ENCODE results near the gene GARIN5B.

GARIN5B gene

GRCh38 chr19:55358493-55358892 is 4.6 kb downstream of the GARIN5B start:
- Histone ChIP-seq H3K27ac (no peak overlapping the region), H3K9ac (no peak overlapping the region), H3K4me3 (no peak overlapping the region), H4K20me1 (peaks cover 0 to under 1% (median 0%) of the 10 kb centered on the region in 11 experiments; a peak in 2 of 22 replicates), H3K4me2 (no peak overlapping the region), H3K9me3 (replicated peaks in 1 of 11) (no peaks in the 10 kb centered on the region; a peak in 1 of 22 replicates), H3K36me3 (no peaks in the 10 kb centered on the region), H3K4me1 (peaks cover 3 to 11% (median 4%) of the 10 kb centered on the region in 10 experiments), H3K27me3 (peaks cover 38 to 51% (median 44%) of the 10 kb centered on the region in 11 experiments)
- no peak for TF ChIP-seq Cebpa-rat (IDR thresholded peaks at IDR 0.05)

GRCh38 chr19:55355213-55355821 is 7.7 kb downstream of the GARIN5B start:
- H3K4me1 ChIP-seq: peaks cover 20 to 40% (median 31%) of the 10 kb centered on the region in 10 experiments
- no peaks in the 10 kb centered on the region; a peak in 1 of 22 replicates for H3K9me3 ChIP-seq (replicated peaks in 1 of 11)
- peaks cover 60 to 76% (median 65%) of the 10 kb centered on the region in 11 experiments for H3K27me3 ChIP-seq
- H3K36me3 ChIP-seq: no peaks in the 10 kb centered on the region
- no peak overlapping the region for H3K27ac ChIP-seq
- no peak overlapping the region for H3K4me3 ChIP-seq
- H3K9ac ChIP-seq: no peak overlapping the region
- peaks cover 0 to 9% (median 0%) of the 10 kb centered on the region in 11 experiments; a peak in 4 of 22 replicates for H4K20me1 ChIP-seq
- no peak for TF ChIP-seq Cebpa-rat (IDR thresholded peaks at IDR 0.05)
- no peak overlapping the region for H3K4me2 ChIP-seq

- H3K27me3 ChIP-seq: peaks cover 60 to 76% (median 65%) of the 10 kb centered on the region in 11 experiments
- no peak for TF ChIP-seq Cebpa-rat (IDR thresholded peaks at IDR 0.05)
- peak within 1 kb of the TSS in 10 of 11 experiments; percentile 7 to 58 (median 38); a peak in 12 of 22 replicates for H3K9ac ChIP-seq
- peak within 1 kb of the TSS; percentile 47 to 70 (median 54) for H3K4me3 ChIP-seq
- no peaks in the 10 kb centered on the region for H3K36me3 ChIP-seq
- H3K4me1 ChIP-seq: peaks cover 20 to 43% (median 31%) of the 10 kb centered on the region in 10 experiments
- H3K4me2 ChIP-seq: peak within 1 kb of the TSS; percentile 86 to 99 (median 94)
- H4K20me1 ChIP-seq: peaks cover 0 to 13% (median 0%) of the 10 kb centered on the region in 11 experiments; a peak in 4 of 22 replicates
- H3K27ac ChIP-seq: no peak within 1 kb of the TSS
- H3K9me3 ChIP-seq (replicated peaks in 1 of 11): no peaks in the 10 kb centered on the region; a peak in 1 of 22 replicates
Observed at GRCh38 chr19:55354698-55355212, 8.3 kb downstream of the GARIN5B start, which contains the start of gene COX6B2. COX6B2 (minus strand) TSS chr19:55354719; CDS start chr19:55354521, 198 bp downstream.

GRCh38 chr19:55353803-55354697 is 9.0 kb downstream of the GARIN5B start:
- TF ChIP-seq Cebpa-rat (IDR thresholded peaks at IDR 0.05): no peak
- H3K4me3 ChIP-seq: peak overlapping the region; percentile 47 to 70 (median 54)
- no peaks in the 10 kb centered on the region; a peak in 1 of 22 replicates for H3K9me3 ChIP-seq (replicated peaks in 1 of 11)
- H4K20me1 ChIP-seq: peaks cover 0 to 13% (median 0%) of the 10 kb centered on the region in 11 experiments; a peak in 4 of 22 replicates
- peaks cover 20 to 48% (median 36%) of the 10 kb centered on the region in 10 experiments for H3K4me1 ChIP-seq
- peaks cover 60 to 76% (median 65%) of the 10 kb centered on the region in 11 experiments for H3K27me3 ChIP-seq
- H3K9ac ChIP-seq: peak overlapping the region in 10 of 11 experiments; percentile 7 to 58 (median 38); a peak in 12 of 22 replicates
- H3K27ac ChIP-seq: no peak overlapping the region
- peak overlapping the region; percentile 86 to 99 (median 94) for H3K4me2 ChIP-seq
- H3K36me3 ChIP-seq: no peaks in the 10 kb centered on the region; a peak in 1 of 22 replicates

- H4K20me1 ChIP-seq: peaks cover 0 to 18% (median 0%) of the 10 kb centered on the region in 11 experiments; a peak in 5 of 22 replicates
- peaks cover 23 to 55% (median 43%) of the 10 kb centered on the region in 10 experiments for H3K4me1 ChIP-seq
- H3K36me3 ChIP-seq: peaks cover 0 to 5% (median 0%) of the 10 kb centered on the region in 11 experiments; a peak in 2 of 22 replicates
- peak overlapping the region in 10 of 11 experiments; percentile 7 to 58 (median 34); a peak in 10 of 22 replicates for H3K9ac ChIP-seq
- peak overlapping the region; percentile 86 to 99 (median 94) for H3K4me2 ChIP-seq
- no peak overlapping the region for H3K27ac ChIP-seq
- no peaks in the 10 kb centered on the region; a peak in 1 of 22 replicates for H3K9me3 ChIP-seq (replicated peaks in 1 of 11)
- no peak for TF ChIP-seq Cebpa-rat (IDR thresholded peaks at IDR 0.05)
- peak overlapping the region; percentile 47 to 70 (median 54) for H3K4me3 ChIP-seq
- H3K27me3 ChIP-seq: peaks cover 60 to 74% (median 65%) of the 10 kb centered on the region in 11 experiments
Observed at GRCh38 chr19:55353356-55353802, 9.7 kb downstream of the GARIN5B start.

- H3K27me3 ChIP-seq: peaks cover 60 to 67% (median 62%) of the 10 kb centered on the region in 11 experiments
- H3K9ac ChIP-seq: no peak overlapping the region
- no peak overlapping the region for H3K27ac ChIP-seq
- H4K20me1 ChIP-seq: peaks cover 0 to 25% (median 0%) of the 10 kb centered on the region in 11 experiments; a peak in 5 of 22 replicates
- H3K9me3 ChIP-seq (replicated peaks in 1 of 11): no peaks in the 10 kb centered on the region; a peak in 1 of 22 replicates
- H3K36me3 ChIP-seq: peaks cover 0 to 8% (median 0%) of the 10 kb centered on the region in 11 experiments; a peak in 3 of 22 replicates
- peaks cover 23 to 62% (median 51%) of the 10 kb centered on the region in 10 experiments for H3K4me1 ChIP-seq
- peak overlapping the region in 3 of 10 experiments; percentile 52 to 70 (median 54); a peak in 2 of 20 replicates for H3K4me3 ChIP-seq
- peak overlapping the region; percentile 50 to 98 (median 89); a peak in 20 of 22 replicates for H3K4me2 ChIP-seq
- no peak for TF ChIP-seq Cebpa-rat (IDR thresholded peaks at IDR 0.05)
Observed at GRCh38 chr19:55352549-55353145, 10.4 kb downstream of the GARIN5B start.

- no peak overlapping the region for H3K4me3 ChIP-seq
- peaks cover 0 to 12% (median 3%) of the 10 kb centered on the region in 11 experiments; a peak in 8 of 22 replicates for H3K36me3 ChIP-seq
- peaks cover 0 to 25% (median 0%) of the 10 kb centered on the region in 11 experiments; a peak in 5 of 22 replicates for H4K20me1 ChIP-seq
- H3K9me3 ChIP-seq (replicated peaks in 1 of 11): no peaks in the 10 kb centered on the region; a peak in 1 of 22 replicates
- no peak overlapping the region for H3K9ac ChIP-seq
- peaks cover 23 to 68% (median 57%) of the 10 kb centered on the region in 10 experiments for H3K4me1 ChIP-seq
- H3K4me2 ChIP-seq: peak overlapping the region; percentile 31 to 96 (median 55); a peak in 21 of 22 replicates
- peaks cover 56 to 61% (median 57%) of the 10 kb centered on the region in 11 experiments for H3K27me3 ChIP-seq
- no peak for TF ChIP-seq Cebpa-rat (IDR thresholded peaks at IDR 0.05)
- H3K27ac ChIP-seq: no peak overlapping the region
Observed at GRCh38 chr19:55352040-55352439, 11.0 kb downstream of the GARIN5B start.
